DOHH2 (cell line): ENCODE data around the gene HHLA2.

Experiments used
- CTCF ChIP-seq: fragments of 200-600 bp; sonication (generic); IDR thresholded peaks from one replicate; pipeline ENCODE4 v1.5.1; 2014; ENCODE audit warnings: antibody characterized with exemption, mild to moderate bottlenecking, low read depth, low read length; ENCODE audit not compliant: poor library complexity, severe bottlenecking
- EZH2phosphoT487 ChIP-seq: fragments of 200-600 bp; sonication (generic); IDR thresholded peaks from 2 replicates; pipeline ENCODE4 v1.6.1; 2017; ENCODE audit warnings: borderline replicate concordance, mild to moderate bottlenecking, antibody characterized with exemption, low read length, moderate library complexity, mixed read lengths

GRCh38 chr3:108346301-108347227 lies 50.2 kb downstream of the HHLA2 start:
- TF ChIP-seq CTCF (no peak), EZH2phosphoT487 (no peak)
